HG03439 (cell line): ENCODE results near the gene WDR70.
"Not testable (repeated sequence)": the region's sequence is repeated elsewhere in the genome, so short reads cannot be mapped to it uniquely, and the experiment has no call there.

Experiments used
- ATAC-seq: cut with Tn5 transposase; IDR thresholded peaks from one replicate; pipeline ENCODE4 v1.9.1; 2021; ENCODE audit warnings: mild to moderate bottlenecking, moderate library complexity; ENCODE audit not compliant: unreplicated experiment

Gene WDR70

DNA sequence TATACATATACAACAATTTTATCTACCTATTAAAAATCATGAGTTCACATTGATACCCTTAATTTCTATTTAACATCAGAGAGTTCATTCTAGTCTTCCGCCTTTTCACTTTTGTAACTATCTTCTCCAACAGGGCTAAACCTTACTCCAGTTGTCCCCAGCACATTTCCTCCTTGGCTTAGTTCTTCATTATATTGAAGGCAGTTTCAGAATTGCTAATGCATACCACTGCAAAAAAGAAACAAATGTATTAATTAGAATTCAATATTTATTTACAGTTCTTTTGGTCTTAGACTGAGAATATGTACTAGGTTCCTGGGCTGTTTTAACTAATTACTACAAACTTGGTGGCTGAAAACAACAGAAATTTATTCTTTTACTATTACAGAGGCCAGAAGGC is 132.5 kb downstream of the WDR70 start:
- ATAC-seq = no peak

DNA sequence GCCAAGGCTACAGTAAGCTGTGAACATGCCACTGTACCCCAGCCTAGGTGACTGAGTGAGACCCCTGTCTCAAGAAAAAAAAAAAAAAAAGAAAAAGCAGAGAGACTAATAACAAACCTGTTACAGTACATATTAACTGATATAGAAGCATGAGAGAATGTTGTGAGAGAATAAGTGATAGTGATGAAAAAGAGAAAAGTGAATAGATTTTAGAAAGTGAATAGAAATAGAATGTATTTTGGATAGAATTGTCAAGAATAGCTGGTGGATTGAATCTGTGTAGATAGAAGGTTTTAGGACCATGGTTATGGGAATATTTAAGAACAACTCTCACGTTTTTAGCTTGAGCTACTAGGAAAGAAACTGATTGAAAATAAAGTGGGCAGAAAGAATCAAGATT is 135.8 kb downstream of the WDR70 start:
- no peak for ATAC-seq

DNA sequence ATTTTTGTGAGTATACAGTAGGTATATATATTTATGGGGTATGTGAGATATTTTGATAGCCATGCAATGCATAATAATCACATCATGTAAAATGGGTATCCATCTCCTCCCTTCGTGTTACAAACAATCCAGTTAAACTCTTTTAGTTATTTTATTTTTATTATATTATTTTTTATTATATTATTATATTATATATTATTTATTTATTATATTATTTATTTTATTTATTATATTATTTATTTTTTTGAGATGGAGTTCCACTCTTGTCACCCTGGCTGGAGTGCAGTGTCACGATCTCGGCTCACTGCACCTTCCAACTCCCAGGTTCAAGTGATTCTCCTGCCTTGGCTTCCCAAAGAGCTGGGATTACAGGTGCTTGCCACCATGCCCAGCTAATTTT is 138.6 kb downstream of the WDR70 start:
- no peak for ATAC-seq

DNA sequence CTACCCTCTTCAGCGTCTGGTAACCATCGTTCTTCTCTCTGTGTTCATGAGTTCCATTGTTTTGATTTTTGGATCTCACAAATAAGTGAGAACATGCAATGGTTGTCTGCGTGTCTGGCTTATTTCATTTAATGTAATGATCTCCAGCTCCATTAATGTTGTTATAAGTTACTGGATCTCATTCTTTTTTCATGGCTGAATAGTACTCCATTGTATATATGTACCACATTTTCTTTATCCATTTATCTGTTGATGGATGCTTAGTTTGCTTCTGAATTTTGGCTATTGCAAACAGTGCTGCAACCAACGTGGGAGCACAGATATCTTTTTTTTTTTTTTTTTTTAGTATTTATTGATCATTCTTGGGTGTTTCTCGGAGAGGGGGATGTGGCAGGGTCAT is 139.2 kb downstream of the WDR70 start:
- ATAC-seq = not testable (repeated sequence)

DNA sequence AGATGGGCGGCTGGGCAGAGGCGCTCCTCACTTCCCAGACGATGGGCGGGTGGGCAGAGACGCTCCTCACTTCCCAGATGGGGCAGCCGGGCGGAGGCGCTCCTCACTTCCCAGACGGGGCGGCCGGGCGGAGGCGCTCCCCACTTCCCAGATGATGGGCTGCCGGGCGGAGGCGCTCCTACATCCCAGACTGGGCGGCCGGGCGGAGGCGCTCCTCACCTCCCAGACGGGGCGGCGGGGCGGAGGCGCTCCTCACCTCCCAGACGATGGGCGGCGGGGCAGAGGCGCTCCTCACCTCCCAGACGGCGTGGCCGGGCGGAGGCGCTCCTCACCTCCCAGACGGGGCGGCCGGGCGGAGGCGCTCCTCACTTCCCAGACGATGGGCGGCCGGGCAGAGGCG is 140.2 kb downstream of the WDR70 start:
- ATAC-seq = no peak

DNA sequence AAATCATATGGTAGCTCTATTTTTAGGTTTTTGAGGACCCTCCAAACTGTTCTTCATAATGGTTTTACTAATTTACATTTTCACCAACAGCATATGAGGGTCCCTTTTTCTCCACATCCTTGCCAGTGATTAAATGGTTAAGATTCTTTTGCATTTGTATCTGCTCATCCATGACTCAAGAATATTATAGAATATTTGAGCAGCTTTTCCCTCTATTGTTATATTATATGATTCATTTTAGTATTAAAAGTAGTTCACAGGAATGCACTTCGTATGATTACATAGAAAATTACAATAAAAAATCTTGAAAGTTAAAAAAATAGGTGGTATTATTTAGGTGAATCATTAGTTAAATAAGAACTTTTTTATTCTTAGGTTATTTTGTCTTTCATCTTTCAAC is 140.7 kb downstream of the WDR70 start:
- no peak for ATAC-seq

DNA sequence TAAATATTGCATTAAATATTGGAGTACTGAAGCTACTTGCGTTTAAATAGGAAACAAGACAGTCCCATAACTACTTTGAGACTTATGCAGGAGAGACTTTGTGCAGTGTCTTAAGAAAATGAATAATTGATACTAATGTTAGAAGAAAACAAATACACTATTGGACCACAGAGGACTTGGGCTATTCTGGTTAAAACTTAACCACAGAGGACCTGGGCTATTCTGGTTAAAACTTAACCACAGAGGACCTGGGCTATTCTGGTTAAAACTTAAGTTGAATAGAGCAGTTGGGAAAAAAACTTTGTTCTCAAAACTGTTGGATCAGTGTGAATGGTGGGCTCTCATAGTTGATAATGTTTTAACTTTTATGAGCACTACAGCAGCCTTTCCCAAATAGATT is 141.7 kb downstream of the WDR70 start:
- no peak for ATAC-seq

DNA sequence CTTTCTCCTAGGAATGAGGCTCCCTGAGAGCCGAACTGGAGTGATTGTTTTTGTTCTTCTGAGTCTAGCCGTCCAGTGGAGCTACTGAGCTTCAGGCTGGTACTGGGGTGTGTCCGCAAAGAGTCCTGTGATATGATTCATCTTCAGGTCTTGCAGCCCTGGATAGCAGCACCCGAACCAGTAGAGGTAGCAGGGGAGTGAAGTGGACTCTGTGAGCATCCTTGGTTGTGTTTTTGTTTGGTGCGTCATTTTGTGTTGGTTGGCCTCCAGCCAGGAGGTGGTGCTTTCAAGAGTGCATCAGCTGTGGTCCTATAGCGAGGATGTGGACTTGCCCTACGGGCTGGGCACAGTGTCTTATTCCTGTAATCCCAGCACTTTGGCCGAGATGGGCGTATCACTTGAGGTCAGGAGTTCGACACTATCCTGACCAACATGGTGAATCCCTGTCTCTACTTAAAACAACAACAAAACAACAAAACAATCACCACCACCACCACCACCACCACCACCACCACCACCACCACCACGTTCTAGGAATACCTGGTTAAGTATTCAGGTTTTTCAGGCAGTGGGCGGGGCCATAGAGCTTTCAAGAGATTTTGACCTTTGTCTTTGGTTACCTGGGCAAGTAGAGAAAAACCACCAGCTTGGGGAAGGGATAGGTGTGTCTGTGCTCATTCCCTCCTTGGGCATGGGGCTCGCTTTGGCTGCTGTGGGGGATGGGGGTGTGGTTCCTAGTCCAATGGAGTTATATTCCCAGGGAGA is 154.0 kb downstream of the WDR70 start:
- no peak for ATAC-seq

DNA sequence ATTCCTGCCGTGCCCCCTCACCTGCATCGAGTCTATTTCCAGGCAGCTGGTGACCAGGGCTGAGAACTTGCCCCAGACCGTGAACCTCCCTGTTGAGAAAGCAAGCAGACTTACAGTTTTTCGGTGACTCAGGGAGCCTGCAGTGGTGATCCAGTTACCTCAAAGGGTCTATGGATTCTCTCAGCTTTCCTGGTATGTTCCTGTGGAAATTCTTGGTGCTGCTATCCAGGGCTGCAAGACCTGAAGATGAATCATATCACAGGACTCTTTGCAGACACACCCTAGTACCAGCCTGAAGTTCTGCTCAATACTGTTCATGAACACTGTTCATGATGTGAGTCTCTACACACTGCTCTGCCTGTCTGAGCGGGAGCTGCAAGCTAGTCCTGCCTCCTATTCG is 154.7 kb downstream of the WDR70 start:
- ATAC-seq = no peak

DNA sequence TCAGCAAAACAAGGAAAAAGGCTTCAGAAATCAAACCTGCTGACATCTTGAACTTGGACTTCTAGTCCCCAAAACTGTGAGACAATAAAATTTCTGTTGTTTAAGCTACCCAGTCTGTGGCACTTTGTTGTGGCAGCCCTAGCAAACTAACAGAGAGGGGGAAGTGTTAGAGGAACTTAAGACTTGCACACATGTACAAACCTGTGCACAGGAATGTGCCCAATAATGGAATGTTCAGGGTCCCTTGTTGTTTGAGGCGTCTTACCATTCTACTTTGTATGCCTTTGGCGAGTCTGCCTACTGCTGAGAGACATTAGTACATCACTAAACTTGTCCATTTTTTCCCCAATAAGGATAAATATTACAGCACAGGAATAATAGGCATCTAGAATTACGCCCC is 160.3 kb downstream of the WDR70 start:
- no peak for ATAC-seq

DNA sequence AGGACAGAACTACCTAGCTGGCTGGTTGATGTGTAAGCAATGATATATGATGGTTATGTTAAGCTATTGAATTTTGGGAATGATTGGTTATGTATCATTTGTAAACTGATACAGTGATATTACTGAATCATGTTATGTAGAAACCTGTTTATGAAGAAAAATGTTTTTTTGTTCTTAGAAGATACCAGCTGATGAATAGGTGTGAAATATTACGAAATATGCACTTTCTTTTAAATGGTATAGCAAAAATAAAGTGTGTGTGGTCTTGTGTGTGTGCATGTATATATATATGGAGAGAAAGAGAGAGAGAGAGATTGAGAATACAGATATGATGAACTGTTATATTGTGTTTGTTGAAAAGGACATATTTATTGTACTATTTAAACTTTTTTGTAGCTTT is 164.1 kb downstream of the WDR70 start:
- no peak for ATAC-seq

DNA sequence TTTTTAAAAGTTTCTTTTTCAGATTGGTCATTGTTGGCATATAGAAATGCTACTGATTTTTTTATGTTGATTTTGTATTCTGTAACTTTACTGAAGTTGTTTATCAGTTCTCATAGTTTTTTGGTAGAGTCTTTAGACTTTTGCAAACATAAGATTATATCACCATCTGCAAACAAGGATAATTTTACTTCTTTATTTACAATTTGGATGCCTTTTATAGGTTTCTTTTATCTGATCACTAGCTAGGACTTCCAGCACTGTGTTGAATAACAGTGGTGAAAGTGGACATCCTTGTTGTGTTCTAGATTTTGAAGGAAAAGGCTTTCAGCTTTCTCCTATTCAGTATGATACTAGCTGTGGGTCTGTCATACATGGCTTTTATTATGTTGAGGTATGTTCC is 170.3 kb downstream of the WDR70 start:
- ATAC-seq = no peak

DNA sequence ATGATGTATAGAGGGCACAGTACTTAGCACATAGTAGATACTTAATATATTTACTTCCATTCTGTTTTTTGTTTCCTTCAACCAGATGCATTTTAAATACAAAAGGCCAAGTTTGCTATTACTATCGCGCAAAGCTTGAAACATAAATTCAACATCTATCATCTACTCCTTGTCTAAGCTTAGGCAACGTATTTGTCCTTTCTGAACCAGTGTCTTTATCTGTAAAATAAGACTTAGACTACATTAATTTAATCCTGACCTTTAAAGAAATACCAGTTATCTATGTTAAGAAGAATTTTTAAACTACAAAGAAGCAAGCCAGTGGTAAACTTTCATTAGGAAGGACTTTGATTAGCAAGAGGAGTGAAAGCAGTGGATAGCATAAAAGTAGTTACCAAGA is 173.0 kb downstream of the WDR70 start:
- ATAC-seq = no peak

DNA sequence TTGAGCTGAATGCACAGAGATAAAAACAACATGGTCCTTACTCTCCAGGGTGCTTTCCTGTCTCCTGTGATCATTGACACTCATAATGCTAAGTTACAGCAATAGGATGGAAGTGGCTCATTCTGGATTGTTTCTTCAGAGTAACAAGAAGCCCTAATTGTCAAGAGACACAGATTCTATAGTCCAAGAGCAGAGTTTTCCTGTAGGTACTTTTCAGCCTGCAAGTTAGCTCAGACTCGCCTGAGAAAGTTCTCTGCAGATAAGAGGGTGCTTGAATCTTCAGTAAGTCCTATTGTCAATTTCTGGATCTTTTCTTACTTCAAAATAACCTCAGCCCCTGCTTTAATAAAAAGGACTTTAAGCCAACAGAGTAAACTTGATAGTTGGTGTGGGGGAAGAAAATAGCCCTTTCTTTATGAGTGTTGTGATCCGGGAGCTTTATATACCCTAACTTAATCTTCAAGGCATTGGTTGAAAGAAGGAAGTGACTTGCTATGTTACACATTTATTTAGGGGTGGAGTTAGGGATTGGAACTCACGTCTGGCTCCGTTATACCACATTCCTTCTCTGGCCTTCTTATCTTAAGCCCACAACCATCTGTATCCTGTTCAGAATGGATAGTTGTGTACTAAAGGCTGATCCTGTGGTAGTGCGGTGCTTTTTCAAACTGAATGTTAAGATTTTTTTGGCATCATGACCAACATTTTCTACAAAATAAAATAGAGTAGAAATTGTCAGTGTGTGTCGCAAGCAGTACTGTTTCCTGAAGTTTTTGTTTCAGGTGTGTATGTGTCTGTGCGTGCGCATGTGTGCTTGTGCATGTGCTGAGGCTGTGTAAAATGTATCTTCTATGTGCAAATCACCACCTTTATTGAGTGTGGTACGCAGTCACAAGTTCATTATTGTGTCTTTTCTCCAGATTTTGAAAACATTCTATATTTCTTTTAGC is 173.9 kb downstream of the WDR70 start:
- ATAC-seq = no peak

DNA sequence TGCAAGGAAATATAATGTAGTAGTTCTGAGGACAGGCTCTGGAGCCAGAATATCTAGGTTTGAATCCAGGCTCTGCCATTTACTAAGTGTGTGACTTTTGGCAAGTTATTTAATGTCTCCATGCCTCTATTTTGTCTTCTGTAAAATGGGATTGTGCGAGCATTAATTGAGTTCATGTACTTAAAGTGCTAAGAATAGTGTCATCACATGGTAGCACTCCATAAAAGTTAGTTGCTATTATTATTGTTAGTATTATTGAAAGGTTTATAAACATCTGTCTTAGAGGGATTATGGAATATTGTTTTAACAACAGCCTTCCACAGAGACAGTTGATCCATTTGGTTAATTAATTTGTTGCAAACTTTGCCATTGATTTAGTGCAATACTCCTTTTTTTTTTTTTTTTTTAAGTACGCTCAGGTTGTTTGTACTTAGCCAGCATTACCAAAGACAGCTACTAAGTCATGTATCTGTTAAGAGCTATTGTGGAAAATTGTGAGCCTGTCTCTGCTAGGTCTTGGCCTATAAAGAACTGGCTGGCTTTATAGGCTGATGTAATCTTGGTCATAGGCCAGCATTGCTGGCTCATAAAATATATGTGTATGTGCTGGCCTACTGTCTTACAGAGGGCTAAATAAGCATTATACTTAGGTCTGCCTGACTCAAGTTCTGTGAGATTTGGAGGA is 174.7 kb downstream of the WDR70 start:
- no peak for ATAC-seq

DNA sequence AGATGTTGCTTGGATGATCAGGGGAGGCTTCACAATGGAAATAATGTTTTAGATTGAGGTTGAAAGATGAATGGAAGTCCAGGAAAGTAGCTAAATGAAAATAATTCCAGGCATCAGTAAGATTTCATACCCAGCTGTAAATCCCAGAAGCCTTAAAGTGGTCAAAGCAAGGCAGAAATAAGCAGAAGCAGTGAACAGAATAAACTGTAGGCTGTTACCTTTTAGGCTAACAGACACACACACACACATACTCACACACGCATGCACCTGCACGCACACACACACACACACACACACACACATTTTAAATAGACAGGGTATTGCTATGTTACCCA is 175.3 kb downstream of the WDR70 start:
- ATAC-seq = no peak

DNA sequence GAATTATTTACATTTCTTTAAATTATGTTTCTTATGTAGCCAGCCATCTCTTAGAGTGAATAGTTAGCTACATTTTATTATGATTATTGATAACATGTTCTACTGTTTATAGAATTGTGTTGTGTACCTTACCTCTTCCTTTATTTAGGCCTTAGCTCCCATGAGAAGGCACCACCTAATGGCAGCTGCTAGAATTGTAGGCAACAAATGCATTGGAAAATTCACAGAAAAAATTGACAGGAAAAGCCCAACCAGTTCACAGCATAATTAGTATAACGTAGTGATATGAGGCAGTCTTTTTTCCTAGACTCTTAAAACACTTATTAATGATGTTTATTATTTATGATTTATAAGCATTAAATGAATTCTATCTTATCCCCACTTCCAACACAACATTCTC is 175.8 kb downstream of the WDR70 start:
- ATAC-seq = no peak

DNA sequence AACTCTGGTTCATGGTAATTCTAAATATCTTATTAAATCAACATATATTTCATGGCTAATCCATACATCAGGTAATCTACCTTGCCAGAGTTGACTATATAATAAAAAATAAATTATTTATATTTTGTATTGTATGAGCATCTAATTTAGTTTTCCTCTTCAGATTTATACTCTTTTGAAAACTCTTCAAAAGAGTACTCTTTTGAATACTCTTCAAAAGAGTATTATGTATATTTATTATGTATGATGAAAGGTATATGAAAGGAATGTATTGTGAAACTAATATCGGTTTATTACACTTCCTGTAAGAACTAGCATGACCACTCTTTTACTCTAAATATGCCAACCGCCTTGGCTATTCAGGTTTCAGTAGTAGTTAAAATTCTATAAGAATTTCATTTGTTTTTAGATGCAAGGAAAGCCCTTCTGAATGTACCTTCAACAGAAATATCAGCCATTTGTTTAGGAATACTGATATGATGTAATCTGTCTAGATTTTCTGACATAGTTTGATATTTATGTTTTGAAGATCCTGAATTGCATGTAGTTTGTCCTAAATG is 178.7 kb downstream of the WDR70 start:
- ATAC-seq = no peak

DNA sequence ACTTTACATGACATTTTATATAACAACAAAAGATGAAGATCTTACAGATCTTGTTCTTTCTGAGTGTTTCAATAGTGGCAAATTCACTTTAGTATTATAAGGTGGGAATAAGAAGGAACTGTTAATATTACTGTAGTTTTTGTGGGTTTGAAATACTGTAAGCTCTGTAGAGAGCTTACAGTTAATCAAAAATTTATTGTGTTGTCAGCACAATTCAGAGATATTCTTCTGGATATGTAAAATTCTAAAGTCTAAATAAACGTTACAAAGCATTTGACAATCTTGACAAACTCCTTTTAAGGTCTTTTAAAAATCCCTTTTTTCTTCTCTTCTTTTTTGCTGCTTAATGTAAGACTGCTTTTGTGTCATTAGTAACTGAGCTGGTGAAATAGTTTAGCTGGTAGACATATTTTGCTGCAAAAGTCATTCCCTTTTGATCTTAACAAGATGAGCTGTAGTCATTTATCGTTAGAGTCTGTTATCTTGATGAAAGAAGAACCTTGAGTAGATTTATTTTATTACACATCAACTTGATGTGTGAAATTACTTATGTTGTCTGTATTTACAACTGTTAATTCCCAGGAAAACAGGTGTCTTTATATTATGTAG is 186.0 kb downstream of the WDR70 start:
- no peak for ATAC-seq

DNA sequence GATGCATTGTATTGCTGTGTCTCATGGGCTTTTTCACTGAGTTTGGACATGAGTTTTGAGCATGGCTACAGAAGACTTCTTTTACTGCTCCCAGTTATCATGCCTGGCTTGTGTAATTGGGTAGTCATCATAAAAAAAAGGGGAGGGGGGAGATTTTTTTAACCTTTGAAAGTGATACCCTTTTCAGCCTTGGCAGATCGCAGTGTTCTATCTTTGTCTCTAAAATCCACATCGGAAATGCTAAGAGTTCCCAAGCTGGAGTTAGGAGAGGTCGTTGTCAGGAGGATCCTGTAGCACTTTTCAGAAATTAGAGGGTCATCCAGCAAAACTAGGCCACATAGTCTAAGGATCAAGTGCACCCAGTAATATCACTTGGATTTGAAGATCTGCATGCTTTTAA is 188.4 kb downstream of the WDR70 start:
- ATAC-seq = no peak
